Chondrocyte (in vitro differentiated cells): ENCODE measurements around the gene CAV2. TPM values are rescaled to one million over a fixed set of nuclear protein-coding genes. Genes with fewer than 3 reads are reported as not detected.

ENCODE experiments used
- DNase-seq: peaks from one replicate; pipeline ENCODE4 v3.0.0; 2021; ENCODE audit warnings: mixed read lengths, low spot score
- H3K27ac Mint-ChIP-seq: one replicate; pipeline ENCODE4 v1.8.0; 2021; ENCODE audit warnings: mild to moderate bottlenecking, moderate library complexity, mixed read lengths; ENCODE audit not compliant: unreplicated experiment
- H3K27me3 Mint-ChIP-seq: 2 replicates; pipeline ENCODE4 v1.8.0; 2021; ENCODE audit warnings: low read depth, mixed read lengths
- H3K36me3 Mint-ChIP-seq: 2 replicates; pipeline ENCODE4 v1.8.0; 2021; ENCODE audit warnings: low read depth, mixed read lengths
- H3K4me1 Mint-ChIP-seq: 2 replicates; pipeline ENCODE4 v1.8.0; 2021; ENCODE audit warnings: low read depth, mild to moderate bottlenecking, mixed read lengths
- H3K4me3 Mint-ChIP-seq: one replicate; pipeline ENCODE4 v1.8.0; 2021; ENCODE audit warnings: mild to moderate bottlenecking, moderate library complexity, mixed read lengths; ENCODE audit not compliant: unreplicated experiment
- H3K9me3 Mint-ChIP-seq: 2 replicates; pipeline ENCODE4 v1.8.0; 2021; ENCODE audit warnings: low read depth, mixed read lengths
- CTCF ChIP-seq: fragments of 200-600 bp; sonication (generic); IDR thresholded peaks from 2 replicates; pipeline ENCODE4 v1.5.0; 2021; ENCODE audit warnings: antibody characterized with exemption, mild to moderate bottlenecking, moderate library complexity
- total RNA-seq: library from RNA; stranded (reverse); gene quantifications from 3 replicates; pipeline ENCODE4 v1.2.1, GENCODE V29; 2021

The CAV2 gene
- total RNA-seq, 1 donor from 2014 or later: 127 TPM

DNA sequence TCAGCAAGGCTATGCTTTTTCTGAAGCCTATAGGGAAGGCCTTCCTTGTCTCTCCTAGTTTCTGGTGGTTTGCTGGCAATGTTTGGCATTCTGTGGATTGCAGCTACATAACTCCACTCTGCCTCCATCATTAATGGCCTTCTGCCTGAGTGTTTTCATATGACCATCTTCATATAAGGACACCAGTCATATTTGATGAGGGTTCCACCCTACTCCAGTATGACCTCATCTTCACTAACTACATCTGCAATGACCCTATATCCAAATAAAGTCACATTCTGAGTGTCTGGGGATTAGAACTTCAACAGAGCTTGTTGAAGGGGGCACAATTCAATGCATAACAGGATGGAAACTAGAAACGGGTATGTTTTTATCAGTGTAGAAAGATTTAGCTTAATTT, 47.4 kb downstream of the CAV2 start:
- H3K27ac Mint-ChIP-seq: no peak overlapping the region
- no peak for TF ChIP-seq CTCF
- peaks cover 25% of the 10 kb centered on the region for H3K36me3 Mint-ChIP-seq
- no peaks in the 10 kb centered on the region for H3K9me3 Mint-ChIP-seq
- H3K4me3 Mint-ChIP-seq: no peak overlapping the region
- H3K4me1 Mint-ChIP-seq: peaks cover 49% of the 10 kb centered on the region
- no peaks in the 10 kb centered on the region for H3K27me3 Mint-ChIP-seq
- no peak for DNase-seq

- Mint-ChIP-seq H3K27ac (peak overlapping the region; percentile 39), H3K4me1 (peaks cover 45% of the 10 kb centered on the region), H3K27me3 (no peaks in the 10 kb centered on the region), H3K4me3 (no peak overlapping the region), H3K36me3 (peaks cover 25% of the 10 kb centered on the region), H3K9me3 (no peaks in the 10 kb centered on the region)
- no peak for DNase-seq
- TF ChIP-seq CTCF: no peak
Observed at GRCh38 chr7:116547347-116547746, 47.8 kb downstream of the CAV2 start.

DNA sequence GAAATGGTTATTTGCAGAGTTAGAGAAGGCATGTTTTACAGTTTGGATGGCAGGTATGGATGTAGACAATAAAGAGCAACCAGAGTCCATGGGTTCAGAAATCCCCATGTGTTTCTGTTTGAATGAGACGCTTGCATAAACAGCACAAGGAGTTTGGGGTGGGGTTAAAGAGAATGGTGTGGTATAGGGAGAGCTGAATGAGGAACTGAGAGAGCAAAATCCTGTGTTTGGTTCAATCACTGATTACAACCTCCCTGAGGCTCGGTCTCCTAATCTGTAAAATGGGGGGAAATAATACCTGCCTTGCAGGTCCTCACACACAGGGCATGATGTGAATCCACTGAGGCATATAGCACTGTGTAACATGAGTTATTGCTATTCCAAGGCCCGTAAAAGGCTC, 49.0 kb downstream of the CAV2 start:
- no peaks in the 10 kb centered on the region for H3K27me3 Mint-ChIP-seq
- peaks cover 35% of the 10 kb centered on the region for H3K4me1 Mint-ChIP-seq
- DNase-seq: no peak
- no peak overlapping the region for H3K4me3 Mint-ChIP-seq
- no peaks in the 10 kb centered on the region for H3K9me3 Mint-ChIP-seq
- peak overlapping the region; percentile 0 for H3K27ac Mint-ChIP-seq
- TF ChIP-seq CTCF: no peak
- H3K36me3 Mint-ChIP-seq: peaks cover 25% of the 10 kb centered on the region

DNA sequence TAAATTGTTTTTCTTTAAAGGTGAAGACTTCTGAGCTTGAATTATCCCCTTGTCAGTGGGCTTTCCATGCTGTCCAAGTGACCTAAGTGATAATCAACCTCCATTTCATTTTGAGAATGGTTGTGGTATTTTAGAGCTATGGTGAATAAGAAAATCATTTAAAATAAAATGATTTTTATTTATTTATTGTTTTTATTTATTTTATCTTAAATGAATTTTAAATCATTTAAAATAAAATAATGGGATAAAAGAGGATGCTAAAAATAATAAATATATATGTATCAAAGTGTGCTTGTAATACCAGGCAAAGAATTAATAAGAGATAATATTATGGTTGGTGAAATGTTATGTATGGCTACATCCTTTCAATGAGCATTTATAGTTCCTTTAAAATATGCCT, 49.8 kb downstream of the CAV2 start:
- TF ChIP-seq CTCF: no peak
- H3K4me3 Mint-ChIP-seq: no peak overlapping the region
- DNase-seq: no peak
- H3K27ac Mint-ChIP-seq: no peak overlapping the region
- no peaks in the 10 kb centered on the region for H3K27me3 Mint-ChIP-seq
- no peaks in the 10 kb centered on the region for H3K9me3 Mint-ChIP-seq
- H3K4me1 Mint-ChIP-seq: peaks cover 35% of the 10 kb centered on the region
- peaks cover 25% of the 10 kb centered on the region for H3K36me3 Mint-ChIP-seq

GRCh38 chr7:116551692-116552091, 52.2 kb downstream of the CAV2 start:
- Mint-ChIP-seq H3K27me3 (no peaks in the 10 kb centered on the region), H3K27ac (peak overlapping the region; percentile 38), H3K4me3 (no peak overlapping the region), H3K36me3 (peaks cover 19% of the 10 kb centered on the region), H3K4me1 (peaks cover 31% of the 10 kb centered on the region), H3K9me3 (no peaks in the 10 kb centered on the region)
- TF ChIP-seq CTCF: no peak
- no peak for DNase-seq
